B cell (primary cell): ENCODE data around the gene ATG13.

Experiments used
- EZH2 ChIP-seq: IDR thresholded peaks from 2 replicates; pipeline ENCODE4 v1.6.1; 2012; ENCODE audit warnings: borderline replicate concordance, low read depth, mild to moderate bottlenecking, moderate library complexity, low read length; ENCODE audit not compliant: insufficient read depth, poor library complexity, severe bottlenecking
- TF ChIP-seq, protein P1 (sequence below): fragments of 200-600 bp; IDR thresholded peaks from one replicate; pipeline ENCODE4 v1.8.0; 2022; ENCODE audit warnings: antibody characterized with exemption, mild to moderate bottlenecking

DNA sequence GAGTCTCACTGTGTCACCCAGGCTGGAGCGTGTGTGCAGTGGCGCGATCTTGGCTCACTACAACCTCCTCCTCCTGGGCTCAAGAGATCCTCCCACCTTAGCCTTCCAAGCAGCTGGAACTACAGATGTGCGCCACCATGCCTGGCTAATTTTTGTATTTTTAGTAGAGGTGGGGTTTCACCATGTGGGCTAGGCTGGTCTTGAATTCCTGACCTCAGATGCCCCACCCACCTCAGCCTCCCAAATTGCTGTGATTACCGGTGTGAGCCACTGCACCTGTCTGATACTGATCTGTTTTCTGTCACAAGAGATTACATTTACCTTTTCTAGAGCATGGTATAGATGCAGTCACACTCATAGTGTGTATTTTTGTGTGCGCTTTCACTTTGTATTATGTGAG, 11.6 kb downstream of the ATG13 start:
- TF ChIP-seq, protein P1, sequence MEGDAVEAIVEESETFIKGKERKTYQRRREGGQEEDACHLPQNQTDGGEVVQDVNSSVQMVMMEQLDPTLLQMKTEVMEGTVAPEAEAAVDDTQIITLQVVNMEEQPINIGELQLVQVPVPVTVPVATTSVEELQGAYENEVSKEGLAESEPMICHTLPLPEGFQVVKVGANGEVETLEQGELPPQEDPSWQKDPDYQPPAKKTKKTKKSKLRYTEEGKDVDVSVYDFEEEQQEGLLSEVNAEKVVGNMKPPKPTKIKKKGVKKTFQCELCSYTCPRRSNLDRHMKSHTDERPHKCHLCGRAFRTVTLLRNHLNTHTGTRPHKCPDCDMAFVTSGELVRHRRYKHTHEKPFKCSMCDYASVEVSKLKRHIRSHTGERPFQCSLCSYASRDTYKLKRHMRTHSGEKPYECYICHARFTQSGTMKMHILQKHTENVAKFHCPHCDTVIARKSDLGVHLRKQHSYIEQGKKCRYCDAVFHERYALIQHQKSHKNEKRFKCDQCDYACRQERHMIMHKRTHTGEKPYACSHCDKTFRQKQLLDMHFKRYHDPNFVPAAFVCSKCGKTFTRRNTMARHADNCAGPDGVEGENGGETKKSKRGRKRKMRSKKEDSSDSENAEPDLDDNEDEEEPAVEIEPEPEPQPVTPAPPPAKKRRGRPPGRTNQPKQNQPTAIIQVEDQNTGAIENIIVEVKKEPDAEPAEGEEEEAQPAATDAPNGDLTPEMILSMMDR = no peak
- TF ChIP-seq EZH2 = no peak
